DMS79 treated with DMSO at 0.1 percent for 48 hours (cell line): ENCODE results near the gene ARSK.

Experiments
- DNase-seq: peaks from one replicate; lab custom pipeline; 2025; lab: John Stamatoyannopoulos, UW

Gene ARSK, protein sequence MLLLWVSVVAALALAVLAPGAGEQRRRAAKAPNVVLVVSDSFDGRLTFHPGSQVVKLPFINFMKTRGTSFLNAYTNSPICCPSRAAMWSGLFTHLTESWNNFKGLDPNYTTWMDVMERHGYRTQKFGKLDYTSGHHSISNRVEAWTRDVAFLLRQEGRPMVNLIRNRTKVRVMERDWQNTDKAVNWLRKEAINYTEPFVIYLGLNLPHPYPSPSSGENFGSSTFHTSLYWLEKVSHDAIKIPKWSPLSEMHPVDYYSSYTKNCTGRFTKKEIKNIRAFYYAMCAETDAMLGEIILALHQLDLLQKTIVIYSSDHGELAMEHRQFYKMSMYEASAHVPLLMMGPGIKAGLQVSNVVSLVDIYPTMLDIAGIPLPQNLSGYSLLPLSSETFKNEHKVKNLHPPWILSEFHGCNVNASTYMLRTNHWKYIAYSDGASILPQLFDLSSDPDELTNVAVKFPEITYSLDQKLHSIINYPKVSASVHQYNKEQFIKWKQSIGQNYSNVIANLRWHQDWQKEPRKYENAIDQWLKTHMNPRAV

GRCh38 chr5:95554647-95555548 lies at the start of gene ARSK, which contains the start of gene SKIC3:
TSS of gene ARSK (plus strand) at chr5:95555101. CDS start at chr5:95555279, 178 bp downstream.
TSS of gene SKIC3 (minus strand) at chr5:95554977. CDS start at chr5:95547150, 7,827 bp downstream.
- peak; percentile 97 for DNase-seq

- DNase-seq: no peak
These were observed 46.4 kb upstream of the ARSK start for GRCh38 chr5:95508550-95508949.

DNA sequence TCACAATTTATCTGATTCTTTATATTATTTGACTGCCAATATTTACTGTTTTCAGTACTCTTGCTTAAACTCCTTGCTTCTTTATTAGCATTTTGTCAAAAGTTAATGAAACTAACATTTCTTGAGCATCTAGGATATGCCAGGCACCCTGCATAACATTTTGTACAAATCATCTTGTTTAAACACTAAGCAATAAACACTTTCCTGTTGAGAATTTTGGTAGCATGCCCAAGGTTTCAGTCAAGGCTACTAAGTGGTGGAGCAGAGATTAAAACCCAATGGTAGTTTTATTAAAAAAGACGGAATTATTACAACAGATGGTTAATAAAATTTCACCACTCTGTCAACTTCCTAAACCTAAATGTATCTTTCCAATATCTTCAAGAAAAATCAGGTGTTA lies 43.3 kb upstream of the ARSK start:
- DNase-seq: no peak

- DNase-seq: no peak
These were observed 36.5 kb upstream of the ARSK start for GRCh38 chr5:95518417-95518816.

- no peak for DNase-seq
These were observed 35.8 kb upstream of the ARSK start for GRCh38 chr5:95519151-95519550.

GRCh38 chr5:95519681-95520080 lies 35.2 kb upstream of the ARSK start:
- no peak for DNase-seq

- DNase-seq: no peak
These were observed 34.7 kb upstream of the ARSK start for GRCh38 chr5:95520206-95520605.

GRCh38 chr5:95524423-95524822 lies 30.5 kb upstream of the ARSK start:
- no peak for DNase-seq

GRCh38 chr5:95526871-95527270 lies 28.0 kb upstream of the ARSK start:
- no peak for DNase-seq

DNA sequence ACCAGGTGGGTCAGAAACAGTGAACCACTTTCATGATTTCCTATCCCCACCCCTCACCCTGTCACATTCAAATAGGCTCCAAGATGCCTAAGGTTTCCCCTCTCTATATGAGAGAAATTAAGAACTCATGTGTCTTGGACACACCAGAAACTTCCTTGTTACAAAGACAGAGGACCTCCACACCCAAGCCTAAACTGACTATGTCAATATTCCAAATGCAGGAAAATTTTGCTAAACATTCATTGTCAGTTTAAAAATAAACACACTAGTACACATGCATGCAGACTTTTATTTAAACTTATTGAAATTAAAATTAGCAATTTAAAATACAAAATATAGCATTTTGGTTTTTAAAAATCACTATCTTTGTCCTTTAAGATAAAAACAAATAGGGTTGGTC lies 26.3 kb upstream of the ARSK start:
- DNase-seq: no peak

- no peak for DNase-seq
These were observed 24.5 kb upstream of the ARSK start for GRCh38 chr5:95530416-95530815.

- DNase-seq: no peak
These were observed 23.4 kb upstream of the ARSK start for GRCh38 chr5:95531491-95531890.

- DNase-seq: no peak
These were observed 22.5 kb upstream of the ARSK start for GRCh38 chr5:95532415-95532814.

GRCh38 chr5:95533106-95533505 lies 21.8 kb upstream of the ARSK start:
- no peak for DNase-seq

DNA sequence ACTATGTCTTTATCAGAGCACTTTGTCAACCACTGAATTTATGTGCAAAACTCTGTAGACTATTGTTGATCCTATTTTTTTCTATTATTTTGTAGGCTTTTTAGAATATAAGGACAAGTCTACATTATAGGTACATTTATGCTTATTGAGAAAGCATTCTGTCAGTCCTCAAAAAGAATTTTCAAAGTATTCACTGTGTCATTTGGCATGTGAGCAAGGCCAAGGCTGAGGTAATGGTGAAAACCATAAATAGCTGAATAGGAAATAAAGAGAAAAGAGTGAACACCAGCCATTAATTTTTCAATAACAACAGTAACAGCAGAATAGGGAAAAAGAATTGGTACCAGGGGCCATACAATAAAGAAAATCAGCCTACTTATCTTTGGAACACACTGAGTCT lies 21.1 kb upstream of the ARSK start:
- DNase-seq: no peak

DNA sequence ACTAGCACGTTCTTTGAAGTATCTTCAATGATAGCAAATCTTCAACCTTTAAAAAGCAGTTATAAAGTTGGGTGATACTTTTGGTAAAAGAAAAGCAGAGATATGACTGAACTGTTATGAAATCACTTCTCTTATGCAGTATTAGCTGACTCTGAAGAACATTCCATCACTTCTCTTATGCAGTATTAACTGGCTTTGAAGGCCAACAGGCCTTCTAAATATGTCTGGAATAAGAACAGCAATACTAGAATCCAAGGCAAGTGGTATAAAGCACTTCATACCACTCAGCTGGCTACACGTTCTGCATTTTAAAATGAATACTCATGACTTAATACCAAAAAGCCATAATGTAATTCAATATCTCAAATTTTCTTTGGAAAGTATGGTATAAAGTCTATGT lies 17.4 kb upstream of the ARSK start:
- no peak for DNase-seq

DNA sequence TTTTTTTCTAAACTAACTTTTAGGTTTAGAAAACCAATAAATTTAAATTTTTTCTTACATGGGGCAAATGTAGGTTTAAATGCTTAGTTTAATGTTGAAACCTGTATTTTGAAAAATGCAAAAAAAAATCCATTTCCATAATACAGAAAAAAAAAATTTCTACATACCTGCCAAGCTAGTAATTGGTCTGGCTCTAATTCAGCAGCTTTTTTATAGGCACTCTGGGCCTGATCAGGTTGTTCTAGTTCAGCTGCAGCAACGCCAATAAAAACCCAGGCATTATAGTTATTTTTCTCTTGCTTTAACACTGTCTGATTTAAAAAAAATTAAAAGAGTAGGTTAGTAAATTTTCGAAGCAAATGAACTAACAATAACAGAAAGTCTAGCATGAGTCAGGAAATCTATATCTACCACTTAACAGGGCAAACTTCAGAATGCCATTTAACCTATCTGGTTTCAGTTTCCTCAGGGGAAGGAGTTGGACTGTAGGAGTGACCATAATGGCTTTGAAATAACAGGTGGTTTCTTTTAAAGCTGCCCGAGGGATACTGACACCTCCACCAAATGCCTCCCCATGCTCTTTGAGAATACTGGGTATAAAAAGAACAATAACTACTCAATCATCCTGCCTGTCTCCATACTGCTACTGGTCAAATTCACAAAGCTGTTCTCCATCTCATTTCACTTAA lies 11.7 kb upstream of the ARSK start:
- no peak for DNase-seq

- DNase-seq: no peak
These were observed 5.9 kb upstream of the ARSK start for GRCh38 chr5:95549030-95549429.

DNA sequence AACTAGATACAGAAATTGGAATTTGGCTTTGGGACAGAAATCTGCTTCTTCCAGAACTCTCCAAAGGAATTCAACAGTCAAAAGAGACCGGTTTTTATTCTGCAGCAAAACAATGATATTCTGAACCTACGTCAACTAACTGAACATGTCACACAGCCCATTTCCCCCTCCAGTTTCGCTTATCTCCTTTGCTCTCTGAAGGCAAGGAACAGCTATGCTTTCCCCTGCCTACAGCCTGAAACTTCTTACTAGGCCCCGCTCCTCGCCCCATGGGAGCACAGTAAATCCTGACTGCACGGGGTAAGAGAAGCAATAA lies 612 bp upstream of the ARSK start:
- DNase-seq: no peak

- DNase-seq: no peak
These were observed 652 bp downstream of the ARSK start for GRCh38 chr5:95555553-95555952.

- no peak for DNase-seq
These were observed 2.9 kb downstream of the ARSK start for GRCh38 chr5:95557841-95558240.

DNA sequence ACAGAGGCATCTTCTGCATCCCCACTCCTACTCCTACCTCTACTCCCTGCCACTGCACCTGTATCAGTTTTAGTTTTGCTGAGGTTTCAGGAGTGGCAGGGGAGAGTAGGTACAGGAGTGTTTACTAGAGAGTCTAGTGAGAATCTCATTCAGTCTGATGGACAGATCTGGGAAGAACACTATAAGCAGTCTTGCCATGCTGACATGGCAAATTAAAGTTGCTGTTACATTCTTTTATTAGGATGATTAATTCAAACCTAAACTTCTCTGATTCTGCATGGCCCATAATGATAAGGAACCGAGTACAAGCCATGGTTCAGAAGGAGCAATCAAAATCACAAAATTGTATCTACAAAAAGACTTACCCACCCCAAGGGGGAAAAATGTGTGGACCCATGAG lies 7.4 kb downstream of the ARSK start:
- DNase-seq: no peak
